OCI-LY1 (cell line): ENCODE data around the gene PDZRN3.

ENCODE experiments used
- H2AFZ ChIP-seq: fragments of 200-600 bp; sonication (generic), shearing (Covaris generic); 2 replicates; pipeline ENCODE4 v1.6.0; 2014; ENCODE audit warnings: antibody characterized with exemption, mild to moderate bottlenecking, low read length
- H3F3A ChIP-seq: fragments of 200-600 bp; sonication (generic), shearing (Covaris generic); 2 replicates; pipeline ENCODE4 v1.6.0; 2014; ENCODE audit warnings: mild to moderate bottlenecking, antibody characterized with exemption, low read length, moderate library complexity; ENCODE audit not compliant: insufficient read depth
- H3K27ac ChIP-seq: fragments of 200-600 bp; sonication (generic); 2 replicates; pipeline ENCODE4 v1.5.1; 2014; ENCODE audit warnings: low read length, mixed run types, mild to moderate bottlenecking, low read depth; ENCODE audit not compliant: poor library complexity, severe bottlenecking
- H3K27me3 ChIP-seq: fragments of 200-600 bp; sonication (generic); 2 replicates; pipeline ENCODE4 v1.6.0; 2014; ENCODE audit warnings: antibody characterized with exemption, mild to moderate bottlenecking, low read length, moderate library complexity; ENCODE audit not compliant: insufficient read depth
- H3K36me3 ChIP-seq: fragments of 200-600 bp; sonication (generic); 2 replicates; pipeline ENCODE4 v1.6.1; 2014; ENCODE audit warnings: mild to moderate bottlenecking, antibody characterized with exemption, low read length, moderate library complexity, mixed read lengths; ENCODE audit not compliant: insufficient read depth
- H3K4me1 ChIP-seq: fragments of 200-600 bp; sonication (generic); 2 replicates; pipeline ENCODE4 v1.5.1; 2014; ENCODE audit warnings: mild to moderate bottlenecking, low read length, moderate library complexity; ENCODE audit not compliant: insufficient read depth, severe bottlenecking
- H3K4me2 ChIP-seq: fragments of 200-600 bp; sonication (generic), shearing (Covaris generic); 2 replicates; pipeline ENCODE4 v1.6.1; 2014; ENCODE audit warnings: low read length
- H3K4me3 ChIP-seq: fragments of 200-600 bp; sonication (generic); 2 replicates; pipeline ENCODE4 v1.5.1; 2014; ENCODE audit warnings: low read length, low read depth, mild to moderate bottlenecking, mixed read lengths; ENCODE audit not compliant: poor library complexity, severe bottlenecking
- H3K79me2 ChIP-seq: fragments of 200-600 bp; shearing (Covaris generic); 2 replicates; pipeline ENCODE4 v1.6.1; 2016; ENCODE audit warnings: mixed run types, low read length, mixed read lengths; ENCODE audit not compliant: insufficient read depth
- H3K9ac ChIP-seq: fragments of 200-600 bp; sonication (generic), shearing (Covaris generic); 2 replicates; pipeline ENCODE4 v1.6.1; 2014; ENCODE audit warnings: mild to moderate bottlenecking, low read length, mixed read lengths
- H3K9me2 ChIP-seq: fragments of 200-600 bp; sonication (generic), shearing (Covaris generic); 2 replicates; pipeline ENCODE4 v1.6.1; 2014; ENCODE audit warnings: low read depth, mild to moderate bottlenecking, low read length, mixed read lengths
- H3K9me3 ChIP-seq: fragments of 200-600 bp; shearing (Covaris generic); 2 replicates; pipeline ENCODE4 v1.6.1; 2014; ENCODE audit warnings: low read length, mixed read lengths
- H4K20me1 ChIP-seq: fragments of 200-600 bp; sonication (generic), shearing (Covaris generic); 2 replicates; pipeline ENCODE4 v1.6.0; 2016; ENCODE audit warnings: mild to moderate bottlenecking, low read length; ENCODE audit not compliant: insufficient read depth
- CTCF ChIP-seq: fragments of 200-600 bp; sonication (generic), shearing (Covaris generic); IDR thresholded peaks from 2 replicates; pipeline ENCODE4 v1.5.1; 2017; ENCODE audit warnings: mild to moderate bottlenecking, antibody characterized with exemption, low read length, moderate library complexity, mixed read lengths
- EZH2 ChIP-seq: fragments of 200-600 bp; sonication (generic), shearing (Covaris generic); IDR thresholded peaks from 2 replicates; pipeline ENCODE4 v1.8.0; 2017; ENCODE audit warnings: borderline replicate concordance, mixed run types, mild to moderate bottlenecking, antibody characterized with exemption, low read length, moderate library complexity, mixed read lengths

PDZRN3 gene

GRCh38 chr3:73404435-73404834 lies 220.3 kb downstream of the PDZRN3 start:
- peaks cover 5% of the 10 kb centered on the region; the same call in 1 of the 2 replicates for H3K27me3 ChIP-seq
- H3K27ac ChIP-seq = no peak overlapping the region
- H3K4me2 ChIP-seq = no peak overlapping the region
- H3K4me3 ChIP-seq = no peak overlapping the region
- no peaks in the 10 kb centered on the region for H3K79me2 ChIP-seq
- no peaks in the 10 kb centered on the region for H4K20me1 ChIP-seq
- H3K36me3 ChIP-seq = no peaks in the 10 kb centered on the region; the same call in 1 of the 2 replicates
- no peak overlapping the region for H3K9ac ChIP-seq
- H2AFZ ChIP-seq = no peak overlapping the region
- no peaks in the 10 kb centered on the region for H3K4me1 ChIP-seq
- H3K9me3 ChIP-seq = no peaks in the 10 kb centered on the region
- TF ChIP-seq EZH2 (no peak), CTCF (no peak)
- H3F3A ChIP-seq = no peaks in the 10 kb centered on the region
- no peaks in the 10 kb centered on the region for H3K9me2 ChIP-seq

- peaks cover 3% of the 10 kb centered on the region; the same call in 1 of the 2 replicates for H3K27me3 ChIP-seq
- H2AFZ ChIP-seq = no peak overlapping the region
- no peak overlapping the region for H3K4me3 ChIP-seq
- H3K36me3 ChIP-seq = no peaks in the 10 kb centered on the region; the same call in 1 of the 2 replicates
- H3K27ac ChIP-seq = no peak overlapping the region
- H3K4me2 ChIP-seq = no peak overlapping the region
- H3K4me1 ChIP-seq = no peaks in the 10 kb centered on the region
- H4K20me1 ChIP-seq = no peaks in the 10 kb centered on the region
- H3F3A ChIP-seq = no peaks in the 10 kb centered on the region
- H3K9me2 ChIP-seq = no peaks in the 10 kb centered on the region
- no peaks in the 10 kb centered on the region for H3K79me2 ChIP-seq
- no peak overlapping the region for H3K9ac ChIP-seq
- no peaks in the 10 kb centered on the region for H3K9me3 ChIP-seq
- TF ChIP-seq CTCF (no peak), EZH2 (no peak)
These were observed 221.3 kb downstream of the PDZRN3 start for GRCh38 chr3:73403444-73403843.

- H3F3A ChIP-seq = no peaks in the 10 kb centered on the region
- no peak overlapping the region for H3K27ac ChIP-seq
- H3K27me3 ChIP-seq = no peaks in the 10 kb centered on the region
- no peaks in the 10 kb centered on the region for H3K4me1 ChIP-seq
- H3K9ac ChIP-seq = no peak overlapping the region
- H3K9me3 ChIP-seq = no peaks in the 10 kb centered on the region
- no peak overlapping the region for H2AFZ ChIP-seq
- no peak overlapping the region for H3K4me3 ChIP-seq
- H4K20me1 ChIP-seq = no peaks in the 10 kb centered on the region
- no peaks in the 10 kb centered on the region for H3K9me2 ChIP-seq
- H3K79me2 ChIP-seq = no peaks in the 10 kb centered on the region
- TF ChIP-seq EZH2 = no peak
- no peak for TF ChIP-seq CTCF
- H3K4me2 ChIP-seq = no peak overlapping the region
- H3K36me3 ChIP-seq = no peaks in the 10 kb centered on the region; the same call in 1 of the 2 replicates
These were observed 223.0 kb downstream of the PDZRN3 start for GRCh38 chr3:73401616-73402279.
